ENCODE measurements around the gene RPS3A.

DNA sequence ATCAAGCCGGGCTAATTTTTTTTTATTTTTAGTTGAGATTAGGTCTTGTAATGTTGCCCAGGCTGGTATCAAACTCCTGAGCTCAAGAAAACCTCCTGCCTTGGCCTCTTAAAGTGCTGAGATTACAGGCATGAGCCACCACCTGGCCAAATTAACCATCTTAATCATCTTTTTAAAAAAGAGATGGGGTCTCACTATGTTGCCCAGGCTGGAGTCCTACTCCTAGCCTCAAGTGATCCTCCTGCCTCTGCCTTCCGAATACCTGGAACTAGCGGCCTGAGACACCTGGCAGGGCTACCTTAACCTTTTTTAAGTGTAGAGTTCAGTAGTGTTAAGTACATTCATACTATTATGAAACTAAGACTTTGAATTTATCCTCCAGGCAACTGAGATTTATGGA lies 1.7 kb upstream of the RPS3A start:
- TF ChIP-seq, protein P1, sequence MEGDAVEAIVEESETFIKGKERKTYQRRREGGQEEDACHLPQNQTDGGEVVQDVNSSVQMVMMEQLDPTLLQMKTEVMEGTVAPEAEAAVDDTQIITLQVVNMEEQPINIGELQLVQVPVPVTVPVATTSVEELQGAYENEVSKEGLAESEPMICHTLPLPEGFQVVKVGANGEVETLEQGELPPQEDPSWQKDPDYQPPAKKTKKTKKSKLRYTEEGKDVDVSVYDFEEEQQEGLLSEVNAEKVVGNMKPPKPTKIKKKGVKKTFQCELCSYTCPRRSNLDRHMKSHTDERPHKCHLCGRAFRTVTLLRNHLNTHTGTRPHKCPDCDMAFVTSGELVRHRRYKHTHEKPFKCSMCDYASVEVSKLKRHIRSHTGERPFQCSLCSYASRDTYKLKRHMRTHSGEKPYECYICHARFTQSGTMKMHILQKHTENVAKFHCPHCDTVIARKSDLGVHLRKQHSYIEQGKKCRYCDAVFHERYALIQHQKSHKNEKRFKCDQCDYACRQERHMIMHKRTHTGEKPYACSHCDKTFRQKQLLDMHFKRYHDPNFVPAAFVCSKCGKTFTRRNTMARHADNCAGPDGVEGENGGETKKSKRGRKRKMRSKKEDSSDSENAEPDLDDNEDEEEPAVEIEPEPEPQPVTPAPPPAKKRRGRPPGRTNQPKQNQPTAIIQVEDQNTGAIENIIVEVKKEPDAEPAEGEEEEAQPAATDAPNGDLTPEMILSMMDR (IDR thresholded peaks at IDR 0.05): no peak
- no peak for TF ChIP-seq ZFX (IDR thresholded peaks at IDR 0.05; ENCODE audit: borderline replicate concordance)
